HepG2 (cell line): Measurements from ENCODE around the gene HEPACAM. TPM values are rescaled to one million over a fixed set of nuclear protein-coding genes. Genes with fewer than 3 reads are reported as not detected.

Experiments
- ATAC-seq: fragments of 200-7000 bp; cut with Tn5 transposase; 3 replicates; pipeline ENCODE4 v1.9.1; 2020; ENCODE audit warnings: mild to moderate bottlenecking, moderate library complexity
- BruUV-seq: library from RNA; stranded (reverse); fragments of 400-500 nt; replicated peaks from 2 replicates; lab custom pipeline; 2021; lab: Mats Ljungman, UMichigan
- CTCF ChIA-PET: fragments of 300-600 bp; formaldehyde crosslinking; extraction: SDS; loops from one replicate; lab custom pipeline; 2021; ENCODE audit warnings: low total read pairs, inconsistent platforms, low intra/inter-chr PET ratio; lab: Yijun Ruan, JAX
- POLR2A ChIA-PET: fragments of 350-600 bp; sonication (Branson Sonifier 250); formaldehyde crosslinking; loops from one replicate; lab custom pipeline; 2020; ENCODE audit warnings: antibody characterized with exemption, inconsistent platforms; lab: Yijun Ruan, JAX
- DNase-seq: peaks from one replicate; pipeline ENCODE4 v3.0.0-alpha.2; 2015; ENCODE audit warnings: low spot score
- FAIRE-seq: peaks from 3 replicates; lab custom pipeline; 2011; peaks lifted over from hg19 to GRCh38; lab: Jason Lieb, UNC
- H2AFZ ChIP-seq: one replicate; pipeline ENCODE4 v1.6.1; 2011; ENCODE audit warnings: low read length, inconsistent platforms
- H3K27ac ChIP-seq: fragments of 300-600 bp; 3 replicates; pipeline ENCODE4 v1.8.0; 2011; ENCODE audit warnings: mixed run types, mild to moderate bottlenecking, mixed read lengths, low read length, inconsistent platforms; ENCODE audit not compliant: insufficient read depth; ENCODE audit errors: extremely low read length
- H3K27me3 ChIP-seq, 2 experiments: fragments of 200-600 bp in 1 of 2; 2 replicates in 1 of 2; 3 replicates in 1 of 2; pipeline versions ENCODE4 v1.6.0 to v1.8.0; 2011; ENCODE audit warnings: low read length in 2 of 2, mild to moderate bottlenecking in 2 of 2, moderate library complexity in 2 of 2, inconsistent platforms in 1 of 2; ENCODE audit not compliant: insufficient read depth in 2 of 2, control insufficient read depth in 1 of 2
- H3K36me3 ChIP-seq, 2 experiments: fragments of 200-600 bp in 1 of 2; replicated peaks in 1 of 2; 2 replicates in 1 of 2; 3 replicates in 1 of 2; pipeline versions ENCODE4 v1.5.1 to v1.8.0; 2011; ENCODE audit warnings: low read length in 2 of 2, inconsistent platforms in 1 of 2; ENCODE audit not compliant: insufficient read depth in 2 of 2, control insufficient read depth in 1 of 2
- H3K4me1 ChIP-seq: 2 replicates; pipeline ENCODE4 v1.5.1; 2012; ENCODE audit warnings: low read length, inconsistent platforms; ENCODE audit not compliant: insufficient read depth
- H3K4me2 ChIP-seq: 2 replicates; pipeline ENCODE4 v1.6.0; 2011; ENCODE audit warnings: low read depth, low read length, inconsistent platforms
- H3K4me3 ChIP-seq, 3 experiments: fragments of 200-600 bp in 1 of 3; sonication (generic), shearing (Covaris generic) in 1 of 3; replicated peaks in 1 of 3; 2 replicates each; pipeline ENCODE4 v1.5.1; 2011 to 2016; ENCODE audit warnings: low read length in 3 of 3, inconsistent platforms in 2 of 3, low read depth in 2 of 3, mild to moderate bottlenecking in 2 of 3, control low read depth in 1 of 3, mixed read lengths in 1 of 3; ENCODE audit not compliant: insufficient read depth in 1 of 3
- H3K79me2 ChIP-seq: one replicate; pipeline ENCODE4 v1.6.1; 2011; ENCODE audit warnings: low read length, inconsistent platforms; ENCODE audit not compliant: insufficient read depth
- H3K9ac ChIP-seq: 2 replicates; pipeline ENCODE4 v1.6.0; 2011; ENCODE audit warnings: mild to moderate bottlenecking, low read depth, low read length, inconsistent platforms; ENCODE audit not compliant: insufficient read depth
- H3K9me3 ChIP-seq: 2 replicates; pipeline ENCODE4 v1.5.1; 2012; ENCODE audit warnings: mild to moderate bottlenecking, low read length
- H4K20me1 ChIP-seq: 2 replicates; pipeline ENCODE4 v1.6.0; 2011; ENCODE audit warnings: inconsistent platforms, mild to moderate bottlenecking, low read length, moderate library complexity; ENCODE audit not compliant: insufficient read depth
- BCLAF1 ChIP-seq: fragments of 450-650 bp; IDR thresholded peaks from 2 replicates; pipeline ENCODE4 v1.6.1; 2017; ENCODE audit warnings: mild to moderate bottlenecking
- KDM6A ChIP-seq: IDR thresholded peaks from 2 replicates; pipeline ENCODE4 v1.6.1; 2016; ENCODE audit warnings: low read depth
- LCORL ChIP-seq, 2 experiments: fragments of 450-650 bp in 1 of 2; sonication (generic) in 1 of 2; formaldehyde crosslinking in 1 of 2; IDR thresholded peaks; 2 replicates each; pipeline versions ENCODE4 v1.5.0 to v1.6.1; 2017 to 2020; ENCODE audit warnings: antibody characterized with exemption in 1 of 2, missing genetic modification reagents in 1 of 2
- ZNF12 ChIP-seq: sonication (generic); formaldehyde crosslinking; IDR thresholded peaks from 2 replicates; pipeline ENCODE4 v1.5.0; 2020; ENCODE audit warnings: missing genetic modification reagents
- WGBS: methylation state at CpG from one replicate; pipeline ENCODE4 v1.1.6; 2017; ENCODE audit warnings: low lambda C conversion rate; 5-methylcytosine and 5-hydroxymethylcytosine counted together
- in situ Hi-C: cut with HindIII; loops from 2 replicates; pipeline ENCODE4 v1.10.0; 2017; ENCODE audit warnings: low pct_unique_long_range_greater_than_20kb; ENCODE audit not compliant: extremely low pct_ligation_motif_present
- intact Hi-C: fragments of 100-400 bp; cut with micrococcal nuclease; formaldehyde crosslinking; loops from one replicate; pipeline ENCODE4 v1.10.0; 2022; ENCODE audit not compliant: unreplicated experiment
- polyA plus RNA-seq, 8 experiments: library from polyadenylated mRNA; depleted of rRNA in 3 of 8; stranded (reverse) in 7 of 8; unstranded in 1 of 8; fragments of >200 nt; fragmentation: Illumina TruSeq in 4 of 8; extraction: Trizol in 4 of 8; gene quantifications; 2 replicates each; pipeline versions ENCODE4 v1.2.1 to v1.2.3, GENCODE V29; 2011 to 2016; ENCODE audit warnings: low read depth in 4 of 8, missing spikeins in 1 of 8, mixed read lengths in 1 of 8; ENCODE audit not compliant: insufficient read depth in 1 of 8
- total RNA-seq, 5 experiments: library from RNA; depleted of rRNA; stranded (reverse); fragments of >200 nt; fragmentation: Illumina TruSeq; extraction: Trizol; gene quantifications; 2 replicates each; pipeline ENCODE4 v1.2.3, GENCODE V29; 2016; ENCODE audit warnings: low read depth in 1 of 5

HEPACAM gene
- total and polyA plus RNA-seq, 2 of the 13 experiments (the other 11 are each of a cell fraction or from before 2014, with no cell fraction given), result 66.9 to 121 TPM

DNA sequence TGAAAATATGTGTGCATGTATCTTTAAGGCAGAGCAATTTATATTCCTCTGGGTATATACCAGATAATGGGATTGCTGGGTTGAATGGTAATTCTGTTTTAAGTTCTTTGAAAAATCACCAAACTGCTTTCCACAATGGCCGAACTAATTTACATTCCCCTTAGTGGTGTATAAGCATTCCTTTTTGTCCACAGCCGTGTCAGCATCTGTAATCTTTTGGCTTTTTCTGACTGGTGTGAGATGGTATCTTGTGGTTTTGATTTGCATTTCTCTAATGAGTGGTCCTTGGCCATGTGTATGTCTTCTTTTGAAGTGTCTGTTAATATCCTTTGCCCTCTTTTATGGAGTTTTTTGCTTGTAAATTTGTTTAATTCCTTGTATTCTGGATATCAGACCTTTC lies 42.5 kb upstream of the HEPACAM start (continued):
- TF ChIP-seq BCLAF1 (no peak), KDM6A (CRISPR knock-in tag) (no peak)

DNA sequence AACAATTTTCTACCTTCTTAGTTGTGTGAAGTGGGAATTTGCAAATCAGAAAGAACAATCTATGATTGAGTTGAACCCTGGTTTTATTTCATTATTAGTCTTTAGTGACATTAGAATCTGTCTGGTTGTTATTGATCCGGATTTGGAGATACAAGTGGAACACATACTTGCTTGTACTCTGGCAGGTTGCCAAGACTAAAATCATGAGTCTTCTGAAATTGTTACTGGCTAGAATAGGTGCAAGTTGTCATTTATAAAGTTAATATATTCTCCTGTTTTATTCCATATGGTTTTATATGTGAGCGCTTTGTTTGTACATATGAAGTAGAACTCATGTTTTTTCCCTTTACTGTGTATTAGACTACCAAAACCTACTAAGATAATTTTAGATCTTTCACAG lies 41.2 kb upstream of the HEPACAM start:
- no peaks in the 10 kb centered on the region for H3K79me2 ChIP-seq
- no peak overlapping the region for H3K27ac ChIP-seq
- no TSS peak for BruUV-seq
- no peak overlapping the region for H2AFZ ChIP-seq
- FAIRE-seq (no peak), DNase-seq (no peak), ATAC-seq (no peak)
- TF ChIP-seq ZNF12 (CRISPR knock-in tag), result no peak
- peak; percentile 68 for TF ChIP-seq LCORL (IDR thresholded peaks at IDR 0.05)
- no peak for TF ChIP-seq LCORL (CRISPR knock-in tag; IDR thresholded peaks at IDR 0.05)
- H4K20me1 ChIP-seq, result no peaks in the 10 kb centered on the region
- no peak overlapping the region for H3K9ac ChIP-seq
- intact Hi-C loops, result no loop called here
- 98% methylated on average over 2 of the region's 2 CpGs for WGBS
- in situ Hi-C loops, result loop anchor here (10.0 kb wide), 1 partner anchor 168 kb away; no protein-coding TSS in a partner anchor
- no peaks in the 10 kb centered on the region for H3K4me1 ChIP-seq
- H3K4me2 ChIP-seq, result no peak overlapping the region
- CTCF ChIA-PET, result no interaction called here
- no peak overlapping the region for H3K4me3 ChIP-seq
- no peaks in the 10 kb centered on the region for H3K36me3 ChIP-seq
- POLR2A ChIA-PET, result no interaction called here
- peaks cover 9% of the 10 kb centered on the region; the same call in 1 of the 2 replicates for H3K9me3 ChIP-seq
- no peaks in the 10 kb centered on the region for H3K27me3 ChIP-seq
